IMR-90 (cell line): ENCODE data around the gene CORO1C. TPM values are rescaled to one million over a fixed set of nuclear protein-coding genes. Genes with fewer than 3 reads are reported as not detected.

Experiments
- ATAC-seq: fragments of 200-7000 bp; cut with Tn5 transposase; 2 replicates; pipeline ENCODE4 v1.9.1; 2020; ENCODE audit warnings: low read depth, mild to moderate bottlenecking, moderate library complexity
- BruUV-seq: library from RNA; stranded (reverse); fragments of 400-500 nt; replicated peaks from 2 replicates; lab custom pipeline; 2021; lab: Mats Ljungman, UMichigan
- CTCF ChIA-PET: fragments of 300-600 bp; formaldehyde crosslinking; extraction: SDS; loops from one replicate; lab custom pipeline; 2021; ENCODE audit warnings: antibody characterized with exemption; lab: Yijun Ruan, JAX
- POLR2A ChIA-PET: fragments of 300-600 bp; sonication (Branson Sonifier 250); formaldehyde crosslinking; loops from one replicate; lab custom pipeline; 2022; ENCODE audit warnings: antibody characterized with exemption; ENCODE audit not compliant: unreplicated experiment; lab: Charles Lee
- DNase-seq: peaks from one replicate; pipeline ENCODE4 v3.0.0; 2013
- H2AFZ ChIP-seq: replicated peaks from 2 replicates; pipeline ENCODE3; 2013; ENCODE audit warnings: low read length, mild to moderate bottlenecking; ENCODE audit not compliant: poor library complexity
- H2AK5ac ChIP-seq: 2 replicates; pipeline ENCODE4 v1.6.1; 2013; ENCODE audit warnings: low read depth, low read length, inconsistent platforms
- H2AK9ac ChIP-seq: replicated peaks from 2 replicates; pipeline ENCODE3; 2013; ENCODE audit warnings: mild to moderate bottlenecking, low read depth, low read length, moderate library complexity; ENCODE audit not compliant: poor library complexity
- H2BK120ac ChIP-seq: 2 replicates; pipeline ENCODE4 v1.6.1; 2013; ENCODE audit warnings: low read depth, low read length, inconsistent platforms
- H2BK15ac ChIP-seq: 3 replicates; pipeline ENCODE4 v1.6.1; 2013; ENCODE audit warnings: low read depth, low read length, inconsistent platforms
- H2BK20ac ChIP-seq: 2 replicates; pipeline ENCODE4 v1.6.1; 2013; ENCODE audit warnings: low read depth, mild to moderate bottlenecking, inconsistent platforms, low read length, moderate library complexity
- H2BK5ac ChIP-seq: 2 replicates; pipeline ENCODE4 v1.6.1; 2013; ENCODE audit warnings: mild to moderate bottlenecking, low read depth, low read length, inconsistent platforms; ENCODE audit not compliant: poor library complexity, severe bottlenecking
- H3K14ac ChIP-seq: replicated peaks from 2 replicates; pipeline ENCODE4 v1.6.1; 2013; ENCODE audit warnings: low read depth, low read length, inconsistent platforms
- H3K18ac ChIP-seq: 2 replicates; pipeline ENCODE4 v1.6.1; 2013; ENCODE audit warnings: low read depth, low read length, control low read depth
- H3K23ac ChIP-seq: 2 replicates; pipeline ENCODE4 v1.6.1; 2013; ENCODE audit warnings: low read depth, low read length, inconsistent platforms
- H3K27ac ChIP-seq: 2 replicates; pipeline ENCODE4 v1.5.1; 2013; ENCODE audit warnings: mild to moderate bottlenecking, control low read depth, low read length; ENCODE audit not compliant: insufficient read depth
- H3K27me3 ChIP-seq: 2 replicates; pipeline ENCODE4 v1.6.1; 2013; ENCODE audit warnings: low read length; ENCODE audit not compliant: control insufficient read depth, insufficient read depth
- H3K36me3 ChIP-seq: 2 replicates; pipeline ENCODE4 v1.6.1; 2013; ENCODE audit warnings: low read length, mixed read lengths; ENCODE audit not compliant: control insufficient read depth, insufficient read depth
- H3K4ac ChIP-seq: 2 replicates; pipeline ENCODE4 v1.6.1; 2013; ENCODE audit warnings: low read depth, low read length, inconsistent platforms
- H3K4me1 ChIP-seq: 2 replicates; pipeline ENCODE4 v1.6.1; 2013; ENCODE audit warnings: low read length, mixed read lengths; ENCODE audit not compliant: control insufficient read depth, insufficient read depth
- H3K4me2 ChIP-seq: 2 replicates; pipeline ENCODE4 v1.6.1; 2013; ENCODE audit warnings: low read depth, mild to moderate bottlenecking, control low read depth, low read length, moderate library complexity
- H3K4me3 ChIP-seq: 2 replicates; pipeline ENCODE4 v1.5.1; 2013; ENCODE audit warnings: low read depth, mild to moderate bottlenecking, control low read depth, low read length, moderate library complexity; ENCODE audit not compliant: insufficient read depth
- H3K56ac ChIP-seq: 2 replicates; pipeline ENCODE4 v1.6.1; 2013; ENCODE audit warnings: low read length, inconsistent platforms; ENCODE audit not compliant: insufficient read depth; ENCODE audit errors: extremely low read depth
- H3K79me1 ChIP-seq, 2 experiments: 2 replicates each; pipeline ENCODE4 v1.6.1; 2013; ENCODE audit warnings: low read length in 2 of 2, inconsistent platforms in 1 of 2, low read depth in 1 of 2
- H3K9ac ChIP-seq: 2 replicates; pipeline ENCODE4 v1.6.1; 2013; ENCODE audit warnings: low read depth, low read length, control low read depth
- H3K9me1 ChIP-seq: 2 replicates; pipeline ENCODE4 v1.6.1; 2013; ENCODE audit warnings: low read length, inconsistent platforms; ENCODE audit not compliant: insufficient read depth
- H3K9me3 ChIP-seq: 2 replicates; pipeline ENCODE4 v1.6.1; 2013; ENCODE audit warnings: low read length; ENCODE audit not compliant: control insufficient read depth, insufficient read depth
- H4K20me1 ChIP-seq: 2 replicates; pipeline ENCODE4 v1.6.1; 2013; ENCODE audit warnings: low read length, inconsistent platforms; ENCODE audit not compliant: insufficient read depth
- H4K5ac ChIP-seq: 2 replicates; pipeline ENCODE4 v1.6.1; 2013; ENCODE audit warnings: mild to moderate bottlenecking, low read depth, low read length, control low read depth
- H4K8ac ChIP-seq, 2 experiments: 2 replicates each; pipeline ENCODE4 v1.6.1; 2013; ENCODE audit warnings: low read depth in 2 of 2, low read length in 2 of 2, control low read depth in 1 of 2, inconsistent platforms in 1 of 2
- H4K91ac ChIP-seq: 2 replicates; pipeline ENCODE4 v1.6.1; 2013; ENCODE audit warnings: low read depth, low read length, inconsistent platforms; ENCODE audit not compliant: insufficient read depth
- NFE2L2 ChIP-seq: fragments of 150-350 bp; IDR thresholded peaks from 2 replicates; pipeline ENCODE4 v1.6.1; 2016; ENCODE audit warnings: low read depth, mild to moderate bottlenecking, low read length
- RAD21 ChIP-seq: IDR thresholded peaks from 2 replicates; pipeline ENCODE4 v1.6.1; 2012; ENCODE audit warnings: low read length, improper control_type of control experiment
- WGBS, 2 experiments: methylation state at CpG; one replicate each; pipeline versions ENCODE4 v1.1.5 to v1.1.7; 2013; ENCODE audit warnings: missing lambda C conversion rate in 2 of 2; ENCODE audit not compliant: insufficient read length in 1 of 2; ENCODE audit errors: extremely low coverage in 2 of 2; 5-methylcytosine and 5-hydroxymethylcytosine counted together
- dilution Hi-C: fragments of 300-500 bp; cut with HindIII; formaldehyde crosslinking; loops from one replicate; pipeline ENCODE4 v1.14.3; 2018; ENCODE audit warnings: low sequenced_read_pairs; ENCODE audit not compliant: unreplicated experiment
- in situ Hi-C: fragments of 300-500 bp; cut with MboI; formaldehyde crosslinking; loops from 3 replicates; pipeline ENCODE4 v1.14.3; 2019; ENCODE audit warnings: low sequenced_read_pairs, inconsistent platforms, mixed read lengths
- intact Hi-C: fragments of 100-400 bp; cut with micrococcal nuclease; formaldehyde crosslinking; loops from 2 replicates; pipeline ENCODE4 v1.10.0; 2022
- polyA plus RNA-seq, 3 experiments: library from polyadenylated mRNA; depleted of rRNA; stranded (reverse); fragments of >200 nt; gene quantifications; 2 replicates each; pipeline ENCODE4 v1.2.3, GENCODE V29; 2012; ENCODE audit warnings: low replicate concordance in 1 of 3
- total RNA-seq: library from RNA; depleted of rRNA; stranded (reverse); fragments of >200 nt; gene quantifications from 2 replicates; pipeline ENCODE4 v1.2.3, GENCODE V29; 2012

Gene CORO1C
- total and polyA plus RNA-seq, 2 of the 4 experiments (the other 2 are of a cell fraction) = 675 to 1,100 TPM

DNA sequence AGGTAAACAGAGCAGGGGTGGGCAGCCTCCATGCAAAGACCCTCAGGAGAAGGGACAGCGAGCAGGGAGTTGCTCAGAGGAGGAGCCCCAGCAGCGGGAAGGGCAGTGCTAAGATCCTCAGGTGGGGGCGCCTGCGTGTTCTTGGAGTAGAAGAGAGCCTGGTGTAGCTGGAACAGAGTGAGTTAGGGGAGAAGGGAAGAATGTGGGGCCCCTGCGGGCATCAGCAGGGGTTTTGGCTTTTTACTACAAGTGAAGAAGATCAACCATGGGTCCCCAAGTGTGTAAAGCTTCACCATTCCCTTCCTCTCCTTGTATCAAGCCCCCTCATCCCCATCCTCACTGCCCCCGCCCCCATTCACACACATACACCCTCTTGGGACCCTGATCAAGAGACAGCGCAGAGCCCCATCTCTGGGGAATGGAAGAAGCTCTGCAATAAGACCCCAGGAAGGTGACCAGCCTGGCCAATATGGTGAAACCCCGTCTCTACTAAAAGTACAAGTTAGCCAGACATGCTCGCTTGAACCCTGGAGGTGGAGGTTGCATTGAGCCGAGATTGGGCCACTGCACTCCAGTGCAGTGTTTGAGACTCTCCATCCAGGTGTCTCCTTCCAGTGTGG lies 123.2 kb downstream of the CORO1C start:
- Histone ChIP-seq H3K27ac (no peak overlapping the region), H3K14ac (no peak overlapping the region), H3K36me3 (no peaks in the 10 kb centered on the region), H4K20me1 (no peaks in the 10 kb centered on the region), H4K91ac (no peak overlapping the region), H4K8ac (no peak overlapping the region), H3K56ac (no peak overlapping the region), H2AK5ac (peak overlapping the region; percentile 89; the same call in 1 of the 2 replicates), H2BK120ac (peak overlapping the region; percentile 87), H3K4me2 (no peak overlapping the region), H2BK5ac (no peak overlapping the region), H3K27me3 (no peaks in the 10 kb centered on the region), H3K9me3 (no peaks in the 10 kb centered on the region), H2AFZ (no peak overlapping the region), H2BK15ac (0 out of 3 replicates have a peak overlapping the region, but pooled peaks have one; percentile 63), H3K4ac (peak overlapping the region; percentile 66; the same call in 1 of the 2 replicates), H3K23ac (no peak overlapping the region), H2AK9ac (peak overlapping the region; percentile 63), H3K9ac (no peak overlapping the region), H3K4me3 (no peak overlapping the region), H3K79me1 (peaks cover 0 to 5% of the 10 kb centered on the region in 2 experiments; a peak in 1 of 4 replicates), H4K5ac (no peak overlapping the region), H3K18ac (no peak overlapping the region; the same call in 1 of the 2 replicates), H3K4me1 (peaks cover 18% of the 10 kb centered on the region), H3K9me1 (peaks cover 4% of the 10 kb centered on the region; the same call in 1 of the 2 replicates), H2BK20ac (peak overlapping the region; percentile 84; the same call in 1 of the 2 replicates)
- DNase-seq = no peak
- dilution Hi-C loops = no loop called here
- ATAC-seq = no peak
- no peak for TF ChIP-seq NFE2L2
- TF ChIP-seq RAD21 = no peak
- intact Hi-C loops = loop anchor here (2.0 kb wide), 1 partner anchor 45 kb away; the partner anchor contains the start of gene ISCU
- ChIA-PET POLR2A (no interaction called here), CTCF (no interaction called here)
- in situ Hi-C loops = no loop called here
- 100% methylated on average over 3 of the region's 10 CpGs; no CpG with 5 or more reads in 1 of the 2 experiments for WGBS, 2 experiments
- BruUV-seq = no TSS peak
